ENCODE data around the gene MAPK6.

DNA sequence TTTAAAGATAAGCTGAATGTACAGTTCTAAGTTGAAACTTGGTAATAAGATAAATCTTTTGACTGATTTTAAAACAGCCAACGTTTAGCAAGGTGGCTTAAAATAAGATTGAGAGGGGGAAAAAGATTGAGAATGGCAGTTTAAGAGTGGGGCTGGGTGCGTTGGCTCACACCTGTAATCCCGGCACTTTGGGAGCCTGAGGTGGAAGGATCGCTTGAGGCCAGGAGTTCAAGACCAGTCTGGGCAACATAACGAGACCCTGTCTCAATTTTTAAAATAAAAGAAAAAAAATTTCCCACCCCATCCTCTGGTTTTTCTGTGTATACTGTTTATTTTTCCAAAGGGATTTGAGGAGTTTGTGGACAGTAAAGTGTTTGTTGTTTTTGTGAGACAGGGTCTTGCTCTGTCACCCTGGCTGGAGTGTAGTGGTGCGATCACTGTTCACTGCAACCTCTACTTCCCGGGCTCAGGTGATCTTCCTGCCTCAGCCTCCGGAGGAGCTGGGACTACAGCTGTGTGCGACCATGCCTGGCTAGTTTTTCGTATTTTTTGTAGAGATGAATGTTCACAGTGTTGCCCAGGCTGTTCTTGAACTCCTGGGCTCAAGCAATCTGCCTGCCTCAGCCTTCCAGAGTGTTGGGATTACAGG lies 3.0 kb downstream of the MAPK6 start:
- TF ChIP-seq, protein P1, sequence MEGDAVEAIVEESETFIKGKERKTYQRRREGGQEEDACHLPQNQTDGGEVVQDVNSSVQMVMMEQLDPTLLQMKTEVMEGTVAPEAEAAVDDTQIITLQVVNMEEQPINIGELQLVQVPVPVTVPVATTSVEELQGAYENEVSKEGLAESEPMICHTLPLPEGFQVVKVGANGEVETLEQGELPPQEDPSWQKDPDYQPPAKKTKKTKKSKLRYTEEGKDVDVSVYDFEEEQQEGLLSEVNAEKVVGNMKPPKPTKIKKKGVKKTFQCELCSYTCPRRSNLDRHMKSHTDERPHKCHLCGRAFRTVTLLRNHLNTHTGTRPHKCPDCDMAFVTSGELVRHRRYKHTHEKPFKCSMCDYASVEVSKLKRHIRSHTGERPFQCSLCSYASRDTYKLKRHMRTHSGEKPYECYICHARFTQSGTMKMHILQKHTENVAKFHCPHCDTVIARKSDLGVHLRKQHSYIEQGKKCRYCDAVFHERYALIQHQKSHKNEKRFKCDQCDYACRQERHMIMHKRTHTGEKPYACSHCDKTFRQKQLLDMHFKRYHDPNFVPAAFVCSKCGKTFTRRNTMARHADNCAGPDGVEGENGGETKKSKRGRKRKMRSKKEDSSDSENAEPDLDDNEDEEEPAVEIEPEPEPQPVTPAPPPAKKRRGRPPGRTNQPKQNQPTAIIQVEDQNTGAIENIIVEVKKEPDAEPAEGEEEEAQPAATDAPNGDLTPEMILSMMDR (IDR thresholded peaks at IDR 0.05) = no peak
- no peak for TF ChIP-seq POLR2AphosphoS5 (IDR thresholded peaks at IDR 0.05)
- no peak for TF ChIP-seq POLR2A (IDR thresholded peaks at IDR 0.05)
